HG02642 (cell line): ENCODE data around the gene FRZB.

Experiments used
- ATAC-seq: cut with Tn5 transposase; IDR thresholded peaks from one replicate; pipeline ENCODE4 v1.9.1; 2021; ENCODE audit warnings: mild to moderate bottlenecking; ENCODE audit not compliant: unreplicated experiment, poor library complexity

FRZB gene

DNA sequence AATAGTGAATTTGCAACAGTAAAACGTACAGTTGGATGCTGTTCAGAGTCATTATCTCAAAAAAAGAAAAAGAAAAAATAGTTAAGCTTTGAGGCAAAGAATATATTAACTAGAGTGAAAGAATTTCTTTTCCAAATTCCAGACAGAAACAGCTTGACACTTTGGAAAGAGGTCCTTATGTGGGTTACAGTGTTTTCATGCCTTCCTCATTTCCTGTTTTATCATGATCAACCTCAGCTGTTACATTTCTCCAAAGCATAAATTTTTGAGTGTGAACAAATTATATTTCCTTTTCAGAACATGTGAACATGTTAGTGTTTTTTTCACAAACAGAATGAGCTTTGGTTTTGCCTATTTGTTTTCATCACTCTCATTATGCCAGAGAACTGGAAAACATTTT, 13.6 kb downstream of the FRZB start:
- no peak for ATAC-seq

DNA sequence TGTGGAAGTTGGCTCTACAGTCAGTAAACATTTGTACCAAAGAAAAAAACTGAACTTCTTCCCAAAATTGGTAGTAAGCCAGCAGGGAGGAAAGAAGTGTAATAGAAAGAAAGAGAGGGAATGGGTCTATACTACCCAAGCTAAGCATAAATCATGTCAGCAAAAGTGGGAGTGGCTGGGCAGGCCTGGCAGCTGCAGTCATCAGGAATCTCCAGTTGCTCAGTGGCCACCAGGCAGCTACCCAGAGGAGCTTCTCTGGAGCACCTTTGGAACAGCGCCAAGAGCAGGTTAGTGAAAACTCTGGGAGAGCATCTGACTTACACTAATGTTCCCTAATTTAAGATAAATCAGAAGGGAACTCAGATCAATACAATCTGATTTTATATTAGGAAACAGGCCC, 14.3 kb downstream of the FRZB start:
- ATAC-seq: no peak

DNA sequence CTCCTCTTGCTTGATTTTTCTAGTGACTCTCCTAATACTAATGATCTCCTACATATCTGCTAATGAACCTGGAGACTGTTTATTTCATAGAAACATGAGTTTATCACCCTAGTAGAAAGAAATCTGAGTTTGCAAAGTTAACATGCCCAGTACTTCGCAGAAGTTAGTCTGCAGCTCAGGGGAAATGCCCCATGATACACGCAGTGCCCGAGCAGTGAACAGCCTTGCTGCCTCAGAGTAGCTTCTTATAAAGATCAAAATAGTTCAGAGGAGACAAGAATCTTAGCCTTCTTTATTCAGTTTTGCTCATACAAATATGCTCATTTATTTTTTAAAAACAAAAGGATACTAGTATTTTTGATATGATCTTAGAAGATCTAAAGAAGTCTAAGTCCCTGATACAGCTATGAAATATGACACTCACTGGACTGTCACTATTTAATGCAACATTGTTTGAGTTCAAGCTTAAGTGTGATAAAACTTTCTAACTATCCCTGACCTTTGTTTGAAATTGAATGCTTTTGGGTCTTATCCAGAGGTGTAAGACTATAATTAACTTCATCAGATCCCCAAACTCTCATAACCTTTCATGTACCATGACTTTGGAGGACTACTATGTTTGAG, 20.5 kb downstream of the FRZB start:
- ATAC-seq: no peak

DNA sequence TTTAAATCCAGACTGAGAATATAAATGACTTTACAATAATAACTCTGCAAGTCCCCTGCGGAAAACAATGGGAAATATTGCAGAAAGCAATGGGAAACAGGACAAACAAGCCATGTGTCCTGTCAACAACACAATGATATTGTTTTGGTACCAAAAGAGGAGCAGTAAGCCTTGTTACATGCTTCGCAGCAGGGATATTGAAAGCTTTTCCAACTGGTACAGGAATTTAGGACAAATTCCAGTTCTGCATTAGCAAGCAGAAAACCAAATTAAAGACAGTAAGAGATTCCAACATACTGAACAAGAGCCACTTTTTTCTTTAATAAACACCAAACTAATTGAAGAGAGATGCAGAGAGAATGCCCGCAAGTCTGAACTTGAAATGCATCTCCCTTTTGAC, 30.0 kb downstream of the FRZB start:
- no peak for ATAC-seq

DNA sequence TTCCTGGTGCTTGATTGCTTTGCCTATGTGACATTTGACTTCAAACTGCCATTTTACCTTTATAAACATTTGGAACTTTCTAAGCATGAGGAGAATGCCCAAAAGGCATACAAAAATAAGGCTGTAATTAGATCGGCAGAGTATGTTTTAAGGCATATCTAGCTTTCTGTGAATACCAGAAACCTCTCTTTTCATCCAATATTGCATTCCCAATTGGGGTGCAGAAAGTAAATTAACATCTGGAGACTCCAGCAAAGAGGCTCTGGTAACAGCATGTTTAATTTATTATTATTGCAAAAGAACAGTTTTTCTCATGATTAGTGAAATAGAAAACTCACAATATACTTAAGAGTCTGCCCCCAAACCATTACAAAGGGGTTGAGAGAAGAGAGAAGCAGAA, 32.1 kb downstream of the FRZB start:
- ATAC-seq: no peak

DNA sequence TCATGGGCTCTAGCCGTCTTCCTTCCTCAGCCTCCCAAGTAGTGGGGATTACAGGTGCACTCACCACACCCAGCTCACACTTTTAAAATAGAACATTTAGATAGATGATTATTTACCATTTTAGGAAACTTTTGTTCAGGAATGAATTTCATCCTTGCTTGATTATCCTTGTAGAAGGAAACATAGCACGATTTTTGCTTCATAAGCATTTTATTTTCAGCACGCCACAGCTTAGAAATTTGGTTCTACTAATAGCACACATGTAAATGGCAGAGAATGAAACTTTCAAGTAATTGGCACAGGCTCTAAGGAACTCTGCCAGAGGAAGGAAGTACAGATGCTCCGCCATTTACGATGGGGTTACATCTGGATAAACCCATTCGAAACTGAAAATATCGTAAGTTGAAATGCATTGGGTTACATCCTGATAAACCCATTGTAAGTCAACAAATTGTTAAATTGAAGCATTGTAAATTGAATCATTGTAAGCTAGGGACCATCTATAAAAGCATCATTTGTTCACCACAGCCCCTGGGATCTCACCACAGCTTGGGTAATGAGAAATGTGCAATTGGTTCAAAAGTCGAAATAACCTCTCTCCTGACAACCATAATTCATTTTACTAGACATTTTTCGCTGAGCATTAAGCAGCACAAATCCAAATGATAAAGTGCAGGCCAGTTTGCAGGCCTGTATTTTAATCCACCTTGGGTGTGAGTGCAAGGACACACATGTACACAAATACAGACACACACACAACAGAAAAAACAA, 33.2 kb downstream of the FRZB start:
- ATAC-seq: no peak

DNA sequence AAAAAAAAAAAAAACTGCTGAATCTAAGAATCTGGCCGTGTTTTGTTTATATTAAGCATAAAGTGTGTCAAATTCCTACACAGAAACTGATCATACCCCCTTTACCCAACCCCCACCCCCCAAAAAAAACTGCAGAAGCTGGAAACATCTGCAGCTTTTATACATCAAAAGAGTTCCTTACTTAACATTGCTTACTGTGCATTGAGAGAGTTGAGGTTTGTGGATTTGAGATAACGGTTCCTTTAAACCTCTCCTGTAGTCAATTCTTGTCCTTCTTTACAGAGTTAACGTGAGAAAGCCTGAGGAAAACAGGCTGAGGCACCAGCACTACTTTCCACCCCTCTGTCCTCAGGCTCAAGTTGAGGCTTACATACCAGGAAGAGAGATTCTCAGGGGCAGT, 34.5 kb downstream of the FRZB start:
- no peak for ATAC-seq

DNA sequence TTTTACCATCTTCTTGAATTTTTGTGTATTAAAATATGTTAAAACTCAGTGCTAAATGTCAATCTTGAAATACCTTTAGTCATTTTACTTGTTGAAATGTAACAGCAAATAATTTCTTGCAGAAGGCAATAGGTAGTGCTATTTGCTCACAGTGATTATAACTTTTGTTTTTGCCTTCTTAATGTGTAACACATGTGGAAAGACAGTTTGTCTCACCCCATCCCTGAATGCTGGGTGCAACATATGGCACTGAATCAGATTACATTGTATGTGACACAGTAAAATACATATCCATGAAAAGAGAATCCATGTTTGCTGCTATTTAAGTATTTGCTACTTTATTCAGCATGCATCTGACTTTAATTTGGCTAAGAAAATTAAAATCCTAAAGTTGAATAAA, 35.3 kb downstream of the FRZB start:
- no peak for ATAC-seq

DNA sequence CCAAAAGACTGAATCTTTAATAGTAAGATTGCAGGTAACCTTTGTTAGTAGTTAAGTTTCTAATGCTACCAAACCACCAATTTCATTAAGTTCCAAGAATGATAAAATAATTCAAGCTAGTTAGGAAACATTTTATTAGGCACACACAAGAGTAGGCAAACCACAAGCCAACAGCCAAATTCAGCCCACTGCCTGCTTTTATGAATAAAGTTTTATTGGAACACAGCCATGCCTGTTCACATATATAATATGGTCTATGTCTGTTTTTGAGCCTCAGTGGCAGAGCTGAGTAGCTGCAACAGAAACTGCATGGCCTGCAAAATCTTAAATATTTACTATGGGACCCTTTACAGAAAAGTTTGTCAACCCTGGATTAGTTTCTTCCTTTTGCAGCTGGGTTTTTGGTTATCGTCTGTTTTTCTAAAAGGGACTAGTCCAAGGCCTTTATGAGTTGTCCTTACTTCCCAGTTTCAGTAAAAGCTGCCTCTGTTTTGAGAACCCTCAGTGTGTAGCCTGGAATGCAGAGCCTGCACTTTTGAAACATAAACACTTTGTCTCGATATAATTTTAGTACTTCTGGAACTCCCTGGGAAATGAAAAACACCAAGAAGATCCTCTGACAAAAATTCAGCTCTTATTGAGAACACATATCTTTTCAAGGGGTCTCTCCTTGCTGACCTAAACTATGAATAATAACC, 39.1 kb downstream of the FRZB start:
- no peak for ATAC-seq

DNA sequence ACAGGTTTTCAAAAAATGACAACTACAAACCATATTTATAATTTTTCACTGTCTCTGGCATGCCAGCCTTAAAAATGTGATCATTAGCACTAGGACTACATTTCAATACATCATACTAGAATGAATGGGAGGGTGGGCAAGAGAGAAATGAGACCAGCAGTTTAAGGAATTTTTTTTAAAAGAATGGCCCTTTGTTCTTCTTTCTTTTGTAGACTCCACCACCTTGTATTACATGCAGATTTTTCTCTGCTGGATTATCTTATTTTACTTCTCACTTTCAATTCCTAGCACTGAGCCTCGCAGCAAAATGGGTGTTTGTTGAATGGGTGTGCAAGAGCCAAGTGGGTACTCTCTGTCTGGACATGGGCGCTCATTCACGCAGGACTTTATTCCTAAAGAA, 39.9 kb downstream of the FRZB start:
- ATAC-seq: no peak

DNA sequence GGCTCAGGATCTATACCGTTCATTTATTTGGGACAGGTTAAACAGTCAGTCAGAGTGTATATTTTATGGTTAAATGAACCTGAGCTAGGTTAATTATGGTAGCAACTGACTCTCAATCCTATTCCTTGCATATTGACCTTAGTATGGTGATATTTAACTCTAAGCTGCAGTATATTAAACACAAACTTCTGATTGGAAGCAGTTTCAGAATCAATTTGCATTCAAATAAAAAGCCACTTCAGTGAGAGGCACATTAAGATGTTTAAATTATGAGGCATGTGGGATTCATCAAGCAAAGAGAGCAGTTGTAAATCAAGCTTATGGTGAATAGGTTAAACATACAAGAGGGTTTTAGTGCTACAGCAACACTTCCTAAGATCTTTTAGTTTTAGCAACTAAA, 40.4 kb downstream of the FRZB start:
- no peak for ATAC-seq

DNA sequence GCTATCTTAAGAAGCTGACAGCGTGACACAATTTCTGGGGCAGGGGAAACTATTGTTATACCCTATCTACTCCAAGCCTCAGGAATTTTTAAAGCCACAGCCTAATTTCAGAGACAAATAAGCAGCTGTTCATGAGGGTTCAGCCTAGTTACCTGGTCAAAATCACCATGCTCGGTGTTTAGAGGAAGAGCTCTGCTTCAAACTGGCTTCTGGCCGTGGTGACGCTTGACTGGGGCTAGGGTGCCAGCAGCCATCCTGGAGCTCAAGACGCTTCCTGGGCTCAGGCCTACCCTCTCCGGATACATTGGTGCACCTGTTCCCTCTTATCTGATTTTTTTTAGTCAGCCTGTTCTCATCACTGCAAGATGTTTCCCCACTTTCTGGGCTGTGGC, 41.7 kb downstream of the FRZB start:
- ATAC-seq: no peak

DNA sequence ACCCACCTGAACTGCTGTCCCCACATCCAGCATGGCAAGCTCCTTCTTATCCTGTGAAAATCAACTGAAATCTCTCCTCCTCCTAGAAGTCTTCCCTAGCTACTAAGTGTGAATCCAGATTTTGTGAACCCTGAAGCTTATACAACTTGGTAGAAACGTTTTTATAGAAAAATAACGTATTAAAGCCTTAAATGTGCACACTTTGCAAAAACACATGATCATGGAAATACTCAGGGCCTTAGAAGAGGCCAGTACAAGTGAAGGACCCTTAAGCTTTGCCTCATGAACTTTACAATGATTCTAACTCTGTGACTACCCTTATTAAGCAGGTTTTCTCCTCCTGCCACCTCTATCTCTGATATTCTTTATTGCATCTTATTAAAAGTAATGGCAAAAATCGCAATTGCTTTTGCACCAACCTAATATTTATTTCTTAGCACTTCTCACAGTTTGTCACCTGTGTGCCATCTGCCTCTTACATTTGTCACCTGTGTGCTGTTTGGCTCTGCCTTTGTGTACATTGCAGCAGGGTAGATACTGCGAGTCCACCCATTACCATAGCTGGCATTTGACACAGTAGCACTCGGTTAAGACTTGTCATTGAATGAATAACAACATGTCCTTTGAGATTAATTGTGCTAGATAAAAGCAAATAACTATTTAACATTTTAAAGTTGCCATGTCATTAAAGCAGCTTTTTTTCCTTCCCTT, 42.2 kb downstream of the FRZB start:
- no peak for ATAC-seq

DNA sequence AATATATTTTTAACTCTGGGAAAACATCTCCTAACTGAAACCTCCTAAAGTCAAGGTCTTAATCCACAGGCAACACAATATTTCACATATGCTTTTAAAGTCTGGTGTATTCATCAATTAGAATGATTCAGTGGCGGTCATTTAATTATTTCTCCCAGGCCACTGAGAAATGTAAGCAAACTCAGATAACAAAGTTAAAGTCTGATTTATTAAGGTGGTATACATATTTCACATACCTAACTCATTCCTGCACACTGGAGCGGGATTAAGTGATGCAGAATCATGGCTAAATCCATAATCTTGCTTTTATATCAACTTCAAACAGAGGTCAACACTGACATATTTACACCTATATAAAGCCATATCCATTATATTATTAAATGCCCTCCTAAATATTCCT, 43.7 kb downstream of the FRZB start:
- no peak for ATAC-seq

DNA sequence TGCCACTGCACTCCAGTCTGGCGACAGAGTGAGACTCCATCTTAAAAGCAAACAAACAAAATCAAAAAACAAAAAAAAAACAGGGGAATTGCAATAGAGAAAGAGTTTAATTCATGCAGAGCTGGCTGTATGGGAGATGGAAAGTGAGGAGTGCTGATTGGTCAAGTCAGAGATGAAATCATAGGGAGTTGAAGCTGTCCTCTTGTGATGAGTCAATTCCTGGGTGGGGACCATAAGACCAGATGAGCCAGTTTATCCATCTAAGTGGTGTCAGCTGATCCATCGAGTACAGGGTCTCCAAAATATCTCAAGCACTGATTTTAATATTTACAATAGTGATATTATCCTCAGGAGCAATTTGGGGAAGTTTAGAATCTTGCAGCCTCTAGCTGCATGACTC, 45.3 kb downstream of the FRZB start:
- no peak for ATAC-seq

DNA sequence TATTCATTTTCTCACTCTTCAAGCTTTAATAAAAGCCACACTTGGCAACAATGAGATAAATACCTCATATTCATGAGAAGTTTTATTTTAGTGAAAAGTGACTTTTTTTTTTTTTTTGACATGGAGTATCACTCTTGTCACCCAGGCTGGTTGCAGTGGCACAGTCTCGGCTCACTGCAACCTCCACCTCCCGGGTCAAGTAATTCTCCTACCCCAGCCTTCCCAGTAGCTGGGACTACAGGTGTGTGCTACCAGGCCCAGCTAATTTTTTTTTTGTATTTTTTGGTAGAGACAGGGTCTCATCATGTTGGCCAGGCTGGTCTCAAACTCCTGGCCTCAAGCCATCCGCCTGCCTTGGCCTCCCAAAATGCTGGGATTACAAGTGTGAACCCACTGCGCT, 47.0 kb downstream of the FRZB start:
- no peak for ATAC-seq

DNA sequence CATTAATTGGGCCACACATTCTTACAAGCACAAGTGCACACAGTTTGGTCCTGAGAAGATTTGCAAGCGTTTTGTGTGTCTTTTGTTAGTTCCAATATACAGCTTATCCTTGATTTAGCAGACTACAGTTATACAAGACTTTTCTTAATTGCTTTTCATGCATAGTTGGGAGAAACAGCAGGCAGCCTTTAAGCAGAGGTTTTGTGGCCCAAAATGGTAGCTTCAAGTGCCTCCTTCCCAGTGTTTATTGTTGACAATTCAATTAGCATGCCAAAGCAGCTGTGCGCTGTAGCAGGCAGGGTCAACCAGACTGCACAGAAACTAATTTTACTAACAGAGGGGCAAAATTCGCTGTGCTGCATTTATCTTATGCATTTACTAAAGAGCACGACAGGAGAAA, 47.5 kb downstream of the FRZB start:
- ATAC-seq: no peak

DNA sequence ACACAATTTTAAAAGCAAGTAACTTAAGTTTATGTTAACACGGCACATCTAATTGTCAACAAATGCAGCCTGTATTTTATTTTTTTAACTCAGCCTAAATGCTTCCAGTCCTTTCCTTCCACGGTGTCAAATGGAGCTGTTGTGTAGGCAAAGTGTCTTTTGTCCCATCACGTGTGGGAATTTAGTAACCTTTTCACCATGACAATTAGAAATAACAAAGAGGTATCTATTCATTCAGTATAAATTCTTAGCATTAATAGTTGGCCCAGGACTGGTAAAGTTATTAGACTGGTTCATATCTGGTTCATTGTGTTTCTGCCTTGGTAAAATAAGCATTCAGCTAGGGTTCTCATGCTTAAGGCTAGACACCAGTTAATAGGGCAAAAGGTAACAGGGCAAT, 47.9 kb downstream of the FRZB start:
- no peak for ATAC-seq

DNA sequence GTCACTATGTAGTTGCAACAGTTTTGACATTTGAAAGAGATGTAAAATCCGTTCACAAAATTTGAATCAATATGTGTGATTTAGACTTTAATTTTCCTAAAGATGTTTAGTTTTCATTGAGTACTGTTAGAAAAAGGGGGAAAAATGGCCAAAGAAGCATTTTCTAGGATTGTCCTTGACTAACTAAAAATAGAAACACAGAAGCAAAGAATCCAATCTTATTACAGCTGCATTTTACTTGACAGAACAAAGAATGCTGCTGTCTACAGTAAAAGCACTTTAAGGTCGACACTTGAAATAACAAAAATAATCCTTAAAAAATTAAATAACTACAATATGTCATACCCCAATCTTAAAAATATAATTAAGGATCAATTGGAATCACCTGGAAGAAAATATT, 48.9 kb downstream of the FRZB start:
- ATAC-seq: no peak

DNA sequence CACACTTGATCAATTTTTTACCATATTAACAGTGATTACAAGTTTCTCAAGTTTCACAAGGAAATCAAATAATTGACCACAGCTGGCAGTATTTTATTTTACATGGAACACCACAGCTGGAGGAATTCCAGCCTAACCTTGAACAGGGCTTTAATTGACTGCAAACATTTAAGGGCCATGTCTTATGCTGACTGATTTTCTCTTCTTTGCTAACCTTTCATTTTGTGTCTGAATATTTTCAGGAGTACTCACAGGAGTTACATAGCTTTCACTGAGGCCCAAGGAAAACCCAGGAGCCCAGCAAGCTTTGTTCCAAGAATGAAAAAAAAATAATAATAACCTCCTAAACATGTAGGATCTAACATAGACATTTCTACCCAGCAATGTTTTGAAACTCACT, 49.6 kb downstream of the FRZB start:
- no peak for ATAC-seq

DNA sequence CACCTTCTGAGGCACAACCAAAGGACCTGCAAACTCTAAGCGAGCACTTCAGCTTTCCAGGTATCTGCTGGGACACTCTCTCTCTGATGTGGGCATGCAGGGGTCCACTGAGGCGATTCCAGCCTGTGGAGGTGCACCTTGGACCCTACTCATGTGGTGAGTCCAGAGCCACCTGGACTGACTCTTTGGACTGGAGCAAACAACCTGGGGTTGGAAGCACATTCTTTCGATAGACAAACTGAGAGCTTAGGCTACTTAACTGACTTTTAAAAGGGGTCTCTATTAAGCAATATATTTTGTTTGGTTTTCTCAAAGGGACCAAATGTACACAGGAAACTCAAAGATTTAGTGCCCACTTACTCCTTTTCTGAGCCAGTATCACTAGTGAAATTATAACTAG, 51.6 kb downstream of the FRZB start:
- ATAC-seq: no peak
